Spleen (tissue), 11 donors: ENCODE data around the gene ABHD1. TPM values are rescaled to one million over a fixed set of nuclear protein-coding genes. Genes with fewer than 3 reads are reported as not detected.
"Not testable (repeated sequence)": the region's sequence is repeated elsewhere in the genome, so short reads cannot be mapped to it uniquely, and the experiment has no call there.

Experiments used
- DNase-seq: peaks from one replicate; pipeline ENCODE4 v3.0.0-alpha.2; 2020
- H3K27ac ChIP-seq, 8 donors: fragments of 200-600 bp; sonication (generic) in 7 of 8; 1 replicate in 4 of 8; 2 replicates in 4 of 8; pipeline versions ENCODE4 v1.5.0 to v1.8.0; 2016 to 2021; ENCODE audit warnings: inconsistent platforms in 4 of 8, mild to moderate bottlenecking in 4 of 8, moderate library complexity in 1 of 8
- H3K27me3 ChIP-seq, 7 donors: fragments of 200-600 bp; sonication (generic) in 6 of 7; replicated peaks in 1 of 7; 1 replicate in 4 of 7; 2 replicates in 3 of 7; pipeline versions ENCODE4 v1.5.0 to v1.8.0; 2016 to 2021; ENCODE audit warnings: inconsistent platforms in 3 of 7, mild to moderate bottlenecking in 1 of 7
- H3K36me3 ChIP-seq, 6 donors: fragments of 200-600 bp; sonication (generic) in 5 of 6; 1 replicate in 4 of 6; 2 replicates in 2 of 6; pipeline versions ENCODE4 v1.5.0 to v1.8.0; 2016 to 2021; ENCODE audit warnings: inconsistent platforms in 2 of 6
- H3K4me1 ChIP-seq, 6 donors: fragments of 200-600 bp; sonication (generic) in 5 of 6; 1 replicate in 3 of 6; 2 replicates in 3 of 6; pipeline versions ENCODE4 v1.5.0 to v1.8.0; 2016 to 2021; ENCODE audit warnings: inconsistent platforms in 3 of 6
- H3K4me3 ChIP-seq, 8 donors: fragments of 200-600 bp; sonication (generic) in 7 of 8; 1 replicate in 4 of 8; 2 replicates in 4 of 8; pipeline versions ENCODE4 v1.5.0 to v1.8.0; 2016 to 2021; ENCODE audit warnings: inconsistent platforms in 4 of 8, mild to moderate bottlenecking in 4 of 8, moderate library complexity in 2 of 8
- H3K9me3 ChIP-seq, 8 donors: fragments of 200-600 bp; sonication (generic) in 7 of 8; 1 replicate in 4 of 8; 2 replicates in 4 of 8; pipeline versions ENCODE4 v1.5.0 to v1.8.0; 2016 to 2021; ENCODE audit warnings: inconsistent platforms in 4 of 8
- POLR2A ChIP-seq, 3 donors: fragments of 450-650 bp; IDR thresholded peaks; one replicate each; pipeline ENCODE4 v1.5.1; 2017; ENCODE audit warnings: antibody characterized with exemption in 3 of 3, mild to moderate bottlenecking in 1 of 3
- POLR2AphosphoS5 ChIP-seq, 3 donors: sonication (generic); formaldehyde crosslinking; IDR thresholded peaks; one replicate each; pipeline ENCODE4 v1.5.1; 2017; ENCODE audit warnings: antibody characterized with exemption in 3 of 3
- WGBS, 5 donors: extraction: QIAGEN DNeasy Blood & Tissue Kit in 3 of 5; methylation state at CpG; one replicate each; pipeline versions ENCODE4 v1.1.5 to v1.1.7; 2013 to 2018; 5-methylcytosine and 5-hydroxymethylcytosine counted together
- intact Hi-C: fragments of 100-400 bp; cut with DNase I; formaldehyde crosslinking; loops from one replicate; pipeline ENCODE4 v1.15.0; 2023; ENCODE audit warnings: low total_unique reads
- polyA plus RNA-seq, 3 donors: library from polyadenylated mRNA; stranded (reverse); fragments of 200-250 nt; gene quantifications; one replicate each; pipeline ENCODE4 v1.2.1, GENCODE V29; 2013
- total RNA-seq, 7 donors: library from RNA; depleted of rRNA in 3 of 7; stranded (reverse); fragments of >200 nt in 3 of 7; fragmentation: NEBNext Ultra II Directional in 4 of 7; extraction: Animal tissue kit (Norgen Biotek cat#: 25700) in 4 of 7; gene quantifications; one replicate each; pipeline versions ENCODE4 v1.1.0 to v1.2.1, GENCODE V29; 2016 to 2021
- TF ChIP-seq, protein P1 (sequence below), 11 experiments: fragments of 200-600 bp in 7 of 11; fragments of 450-650 bp in 4 of 11; sonication (generic) in 4 of 11; IDR thresholded peaks in 8 of 11; conservative IDR thresholded peaks in 3 of 11; 1 replicate in 7 of 11; 2 replicates in 4 of 11; pipeline versions ENCODE4 v1.4.0 to v1.8.0; 2016 to 2021; ENCODE audit warnings: antibody characterized with exemption in 11 of 11, inconsistent platforms in 4 of 11, mild to moderate bottlenecking in 1 of 11
- donor health status: healthy with polysubstance abuse.
- donor health status: DM: no; HTN: no; CAD: no; lungs with moderate emphysema.
- donor health status: DM: no; HTN: no; CAD: no.
- donor health status: Bipolar disorder and iron deficiency.
- donor health status: healthy.
- donor health status: DM: no; HTN: no; CAD: no.
- donor health status: DM: yes; HTN: yes; CAD: no.

The ABHD1 gene
- total and polyA plus RNA-seq, 10 donors: 0.38 to 1.6 (median 0.66) TPM; not detected in 1

DNA sequence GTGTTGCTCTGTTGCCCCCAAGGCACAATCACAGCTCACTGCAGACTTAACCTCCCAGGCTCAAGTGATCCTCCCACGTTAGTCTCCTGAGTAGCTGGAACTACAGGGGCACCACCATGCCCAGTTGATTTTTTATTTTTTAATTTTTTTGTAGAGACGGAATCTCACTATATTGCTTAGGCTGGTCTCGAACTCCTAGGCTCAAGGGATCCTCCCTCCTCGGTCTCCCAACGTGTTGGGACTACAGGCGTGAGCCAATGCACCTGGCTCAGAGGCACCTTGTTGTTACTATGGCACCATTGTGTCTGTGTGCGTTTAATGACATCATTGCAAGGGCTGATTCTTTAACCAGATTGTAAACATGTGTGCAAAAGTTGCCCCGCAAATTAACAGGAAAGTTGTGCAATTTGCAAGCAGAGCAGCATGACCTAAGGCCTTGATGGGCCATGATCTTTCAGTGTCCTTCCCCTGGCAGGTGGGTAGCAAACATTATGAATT is 47.8 kb downstream of the ABHD1 start:
- H3K4me1 ChIP-seq: peaks cover 0 to 17% (median 9%) of the 10 kb centered on the region in 6 donors
- H3K27me3 ChIP-seq: peaks cover 0 to 13% (median 0%) of the 10 kb centered on the region in 7 donors
- H3K9me3 ChIP-seq: no peaks in the 10 kb centered on the region
- DNase-seq: no peak
- intact Hi-C loops: no loop called here
- 78 to 89% (median 81%) methylated on average over 8 of the region's 8 CpGs for WGBS, 5 donors
- H3K36me3 ChIP-seq: no peaks in the 10 kb centered on the region
- H3K4me3 ChIP-seq: no peak overlapping the region
- no peak overlapping the region for H3K27ac ChIP-seq
- TF ChIP-seq, protein P1, sequence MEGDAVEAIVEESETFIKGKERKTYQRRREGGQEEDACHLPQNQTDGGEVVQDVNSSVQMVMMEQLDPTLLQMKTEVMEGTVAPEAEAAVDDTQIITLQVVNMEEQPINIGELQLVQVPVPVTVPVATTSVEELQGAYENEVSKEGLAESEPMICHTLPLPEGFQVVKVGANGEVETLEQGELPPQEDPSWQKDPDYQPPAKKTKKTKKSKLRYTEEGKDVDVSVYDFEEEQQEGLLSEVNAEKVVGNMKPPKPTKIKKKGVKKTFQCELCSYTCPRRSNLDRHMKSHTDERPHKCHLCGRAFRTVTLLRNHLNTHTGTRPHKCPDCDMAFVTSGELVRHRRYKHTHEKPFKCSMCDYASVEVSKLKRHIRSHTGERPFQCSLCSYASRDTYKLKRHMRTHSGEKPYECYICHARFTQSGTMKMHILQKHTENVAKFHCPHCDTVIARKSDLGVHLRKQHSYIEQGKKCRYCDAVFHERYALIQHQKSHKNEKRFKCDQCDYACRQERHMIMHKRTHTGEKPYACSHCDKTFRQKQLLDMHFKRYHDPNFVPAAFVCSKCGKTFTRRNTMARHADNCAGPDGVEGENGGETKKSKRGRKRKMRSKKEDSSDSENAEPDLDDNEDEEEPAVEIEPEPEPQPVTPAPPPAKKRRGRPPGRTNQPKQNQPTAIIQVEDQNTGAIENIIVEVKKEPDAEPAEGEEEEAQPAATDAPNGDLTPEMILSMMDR (IDR thresholded peaks at IDR 0.05 in 8 of 11, conservative IDR thresholded peaks at IDR 0.05 in 3 of 11): no peak
- TF ChIP-seq POLR2AphosphoS5 (IDR thresholded peaks at IDR 0.05): no peak
- no peak for TF ChIP-seq POLR2A (IDR thresholded peaks at IDR 0.05)

- no peak for DNase-seq
- TF ChIP-seq, protein P1 (IDR thresholded peaks at IDR 0.05 in 8 of 11, conservative IDR thresholded peaks at IDR 0.05 in 3 of 11): no peak
- TF ChIP-seq POLR2AphosphoS5 (IDR thresholded peaks at IDR 0.05) (no peak), POLR2A (IDR thresholded peaks at IDR 0.05) (no peak)
- H3K27ac ChIP-seq: no peak overlapping the region
- no peak overlapping the region for H3K4me3 ChIP-seq
- H3K36me3 ChIP-seq: no peaks in the 10 kb centered on the region
- 67 to 85% (median 78%) methylated on average over 6 of the region's 6 CpGs for WGBS, 5 donors
- peaks cover 0 to 12% (median 7%) of the 10 kb centered on the region in 6 donors for H3K4me1 ChIP-seq
- H3K27me3 ChIP-seq: peaks cover 0 to 39% (median 3%) of the 10 kb centered on the region in 7 donors
- intact Hi-C loops: no loop called here
- no peaks in the 10 kb centered on the region for H3K9me3 ChIP-seq
These were observed 51.0 kb downstream of the ABHD1 start for GRCh38 chr2:27174638-27175037.

DNA sequence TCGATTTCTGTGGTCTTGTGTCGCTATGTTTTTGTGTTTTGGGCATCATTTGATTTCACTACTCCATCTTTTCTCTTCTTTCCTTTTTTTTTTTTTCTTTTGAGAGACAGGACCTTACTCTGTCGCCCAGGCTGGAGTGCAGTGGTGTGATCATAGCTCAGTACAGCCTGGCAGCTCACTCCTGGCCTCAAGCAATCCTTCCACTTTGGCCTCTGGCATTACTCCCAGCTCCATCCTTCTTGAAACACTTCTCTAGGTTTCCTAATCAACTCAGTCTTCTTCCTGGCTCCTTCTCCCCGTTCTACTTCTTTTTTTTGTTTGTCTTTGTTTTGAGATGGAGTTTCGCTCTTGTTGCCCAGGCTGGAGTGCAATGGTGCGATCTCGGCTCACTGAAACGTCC is 51.7 kb downstream of the ABHD1 start:
- no peaks in the 10 kb centered on the region for H3K9me3 ChIP-seq
- WGBS, 5 donors: 67 to 73% (median 69%) methylated on average over 8 of the region's 8 CpGs
- DNase-seq: no peak
- H3K4me3 ChIP-seq: no peak overlapping the region
- H3K36me3 ChIP-seq: no peaks in the 10 kb centered on the region
- H3K27ac ChIP-seq: no peak overlapping the region
- H3K4me1 ChIP-seq: peaks cover 0 to 8% (median under 1%) of the 10 kb centered on the region in 6 donors
- H3K27me3 ChIP-seq: peaks cover 0 to 38% (median 9%) of the 10 kb centered on the region in 7 donors
- TF ChIP-seq POLR2A (IDR thresholded peaks at IDR 0.05) (no peak), POLR2AphosphoS5 (IDR thresholded peaks at IDR 0.05) (no peak)
- TF ChIP-seq, protein P1 (IDR thresholded peaks at IDR 0.05 in 8 of 11, conservative IDR thresholded peaks at IDR 0.05 in 3 of 11): no peak
- intact Hi-C loops: no loop called here

DNA sequence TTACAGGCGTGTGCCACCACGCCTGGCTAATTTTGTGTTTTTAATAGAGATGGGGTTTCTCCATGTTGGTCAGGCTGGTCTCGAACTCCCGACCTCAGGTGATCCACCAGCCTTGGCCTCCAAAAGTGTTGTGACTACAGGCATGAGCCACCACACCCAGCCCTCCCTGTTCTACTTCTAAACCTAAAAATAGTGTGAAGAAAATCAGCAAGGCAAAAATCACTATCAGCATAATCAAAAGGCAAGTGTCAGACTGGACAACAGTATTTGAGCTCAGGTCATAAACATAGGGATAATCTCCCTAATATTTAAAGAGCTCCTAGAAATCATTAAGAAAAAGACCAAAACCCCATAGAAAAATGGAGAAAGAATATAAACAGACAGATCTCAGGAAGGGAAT is 52.2 kb downstream of the ABHD1 start:
- intact Hi-C loops, DNase-seq, H3K36me3 ChIP-seq, H3K4me3 ChIP-seq, H3K4me1 ChIP-seq, H3K27ac ChIP-seq, H3K9me3 ChIP-seq: not testable (repeated sequence)
- WGBS, 5 donors: 80 to 94% (median 87%) methylated on average over 4 of the region's 4 CpGs
- H3K27me3 ChIP-seq: peaks cover 0 to 38% (median 9%) of the 10 kb centered on the region in 7 donors
